ENCODE data around the gene CILP. TPM values are rescaled to one million over a fixed set of nuclear protein-coding genes. Genes with fewer than 3 reads are reported as not detected.

Gene CILP
- total RNA-seq, 4 donors from 2014 or later, result 7.8 to 209 (median 55.5) TPM

DNA sequence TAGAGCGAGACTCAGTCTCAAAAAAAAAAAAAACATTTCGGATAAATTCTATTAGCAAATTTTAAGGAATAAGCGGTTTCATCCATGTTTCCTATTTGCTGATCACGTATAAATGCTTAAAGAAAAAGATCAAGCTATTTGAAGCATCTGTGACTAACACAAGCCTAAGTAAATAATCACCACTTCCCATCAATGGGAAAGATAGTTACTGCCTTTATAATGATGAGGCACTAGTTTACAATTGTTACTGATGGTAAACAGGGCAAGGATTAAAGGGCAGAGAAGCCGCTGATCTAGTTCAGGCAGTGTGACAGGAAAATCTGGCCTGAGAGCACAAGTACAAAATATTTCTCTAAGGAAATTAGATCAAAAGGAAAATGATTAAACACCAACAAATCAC, 39.8 kb downstream of the CILP start:
- H3K9me3 ChIP-seq, result no peaks in the 10 kb centered on the region
- no peak overlapping the region for H3K4me3 ChIP-seq
- no peak for DNase-seq (ENCODE audit: low spot score in 2 of 2)
- no peaks in the 10 kb centered on the region for H3K27me3 ChIP-seq
- WGBS, 2 donors, result 92 to 94% methylated on average over 5 of the region's 5 CpGs
- peaks cover 0 to 6% (median 0%) of the 10 kb centered on the region in 4 donors for H3K4me1 ChIP-seq
- peaks cover 3 to 85% (median 13%) of the 10 kb centered on the region in 3 donors for H3K36me3 ChIP-seq
- TF ChIP-seq, protein P1, sequence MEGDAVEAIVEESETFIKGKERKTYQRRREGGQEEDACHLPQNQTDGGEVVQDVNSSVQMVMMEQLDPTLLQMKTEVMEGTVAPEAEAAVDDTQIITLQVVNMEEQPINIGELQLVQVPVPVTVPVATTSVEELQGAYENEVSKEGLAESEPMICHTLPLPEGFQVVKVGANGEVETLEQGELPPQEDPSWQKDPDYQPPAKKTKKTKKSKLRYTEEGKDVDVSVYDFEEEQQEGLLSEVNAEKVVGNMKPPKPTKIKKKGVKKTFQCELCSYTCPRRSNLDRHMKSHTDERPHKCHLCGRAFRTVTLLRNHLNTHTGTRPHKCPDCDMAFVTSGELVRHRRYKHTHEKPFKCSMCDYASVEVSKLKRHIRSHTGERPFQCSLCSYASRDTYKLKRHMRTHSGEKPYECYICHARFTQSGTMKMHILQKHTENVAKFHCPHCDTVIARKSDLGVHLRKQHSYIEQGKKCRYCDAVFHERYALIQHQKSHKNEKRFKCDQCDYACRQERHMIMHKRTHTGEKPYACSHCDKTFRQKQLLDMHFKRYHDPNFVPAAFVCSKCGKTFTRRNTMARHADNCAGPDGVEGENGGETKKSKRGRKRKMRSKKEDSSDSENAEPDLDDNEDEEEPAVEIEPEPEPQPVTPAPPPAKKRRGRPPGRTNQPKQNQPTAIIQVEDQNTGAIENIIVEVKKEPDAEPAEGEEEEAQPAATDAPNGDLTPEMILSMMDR (IDR thresholded peaks at IDR 0.05), result no peak
- TF ChIP-seq POLR2A (IDR thresholded peaks at IDR 0.05) (no peak), EP300 (IDR thresholded peaks at IDR 0.05) (no peak)
- H3K27ac ChIP-seq, result no peak overlapping the region

DNA sequence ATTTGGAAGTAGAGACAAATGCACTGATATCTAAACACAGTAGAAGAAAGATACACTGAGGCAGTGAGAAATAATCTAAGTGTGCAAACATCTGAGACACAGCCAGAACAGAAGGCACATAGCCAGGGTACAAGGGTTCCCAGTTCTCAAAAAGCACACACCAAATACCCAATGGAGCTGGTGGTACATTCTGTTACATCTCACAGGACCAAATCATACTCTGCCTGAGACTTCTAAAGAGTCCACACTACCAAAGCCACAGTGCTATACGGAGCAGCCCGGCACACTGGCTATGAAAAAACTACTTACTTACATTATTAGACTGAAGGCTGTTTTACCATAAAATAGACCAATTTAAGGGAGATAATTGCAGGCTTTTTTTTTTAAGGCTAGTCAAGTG, 45.4 kb downstream of the CILP start:
- Histone ChIP-seq H3K4me3 (no peak overlapping the region), H3K4me1 (peaks cover 0 to 42% (median 2%) of the 10 kb centered on the region in 4 donors), H3K27ac (no peak overlapping the region), H3K9me3 (no peaks in the 10 kb centered on the region), H3K36me3 (peaks cover 3 to 58% (median 13%) of the 10 kb centered on the region in 3 donors), H3K27me3 (no peaks in the 10 kb centered on the region)
- no peak for DNase-seq (ENCODE audit: low spot score in 2 of 2)
- no peak for TF ChIP-seq EP300 (IDR thresholded peaks at IDR 0.05)
- TF ChIP-seq POLR2A (IDR thresholded peaks at IDR 0.05), result no peak
- TF ChIP-seq, protein P1 (IDR thresholded peaks at IDR 0.05), result no peak
- WGBS, 2 donors, result 93 to 94% methylated on average over 2 of the region's 2 CpGs

DNA sequence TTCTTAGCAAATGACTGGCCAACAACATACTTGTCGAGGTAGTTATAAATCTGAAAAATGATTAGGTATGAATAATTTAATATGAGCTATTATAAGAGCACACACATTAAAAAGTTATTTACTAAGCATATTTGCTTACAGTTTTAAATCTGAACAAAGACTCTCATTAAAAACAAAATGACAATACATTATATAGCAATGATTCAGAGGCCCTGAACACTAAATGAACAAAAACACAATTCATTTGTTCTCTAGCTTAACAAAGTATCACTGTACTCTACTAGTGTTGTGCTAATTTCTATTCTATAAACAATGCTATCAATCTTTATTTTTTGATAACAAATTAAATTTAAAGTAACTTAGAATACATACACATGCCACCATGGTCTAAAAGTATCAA, 47.1 kb downstream of the CILP start:
- no peak for DNase-seq (ENCODE audit: low spot score in 2 of 2)
- peak overlapping the region in 3 of 4 donors; percentile 32 to 62 (median 36) for H3K27ac ChIP-seq
- peaks cover 0 to 41% (median 4%) of the 10 kb centered on the region in 3 donors for H3K36me3 ChIP-seq
- 49 to 59% methylated on average over 1 of the region's 1 CpG for WGBS, 2 donors
- H3K4me1 ChIP-seq, result peaks cover 0 to 42% (median 2%) of the 10 kb centered on the region in 4 donors
- H3K9me3 ChIP-seq, result no peaks in the 10 kb centered on the region
- no peak overlapping the region for H3K4me3 ChIP-seq
- TF ChIP-seq POLR2A (IDR thresholded peaks at IDR 0.05), result no peak
- TF ChIP-seq, protein P1 (IDR thresholded peaks at IDR 0.05), result no peak
- no peak for TF ChIP-seq EP300 (IDR thresholded peaks at IDR 0.05)
- no peaks in the 10 kb centered on the region for H3K27me3 ChIP-seq

DNA sequence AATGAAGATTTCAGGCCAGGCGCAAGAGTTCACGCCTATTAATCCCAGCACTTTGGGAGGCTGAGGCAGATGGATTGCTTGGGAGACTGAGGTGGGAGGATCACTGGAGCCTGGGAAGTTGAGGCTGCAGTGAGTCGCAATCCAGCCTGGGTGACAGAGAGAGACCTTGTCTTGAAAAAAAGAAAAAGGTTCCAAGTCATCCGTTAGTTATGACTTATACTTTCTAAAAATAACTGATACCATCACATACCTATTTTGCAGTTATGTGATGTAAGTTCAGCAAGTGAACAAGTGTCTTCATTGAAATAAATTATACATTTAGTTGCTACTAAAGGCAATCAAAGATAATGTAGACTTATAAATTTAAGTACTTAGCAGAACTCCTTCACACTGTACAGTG, 48.2 kb downstream of the CILP start:
- 82 to 84% methylated on average over 4 of the region's 4 CpGs for WGBS, 2 donors
- Histone ChIP-seq H3K9me3 (no peaks in the 10 kb centered on the region), H3K4me3 (no peak overlapping the region), H3K36me3 (peaks cover 0 to 42% (median 4%) of the 10 kb centered on the region in 3 donors), H3K27me3 (no peaks in the 10 kb centered on the region), H3K27ac (peak overlapping the region in 1 of 4 donors; percentile 41), H3K4me1 (peaks cover 0 to 42% (median 2%) of the 10 kb centered on the region in 4 donors)
- no peak for DNase-seq (ENCODE audit: low spot score in 2 of 2)
- TF ChIP-seq POLR2A (IDR thresholded peaks at IDR 0.05) (no peak), EP300 (IDR thresholded peaks at IDR 0.05) (no peak)
- TF ChIP-seq, protein P1 (IDR thresholded peaks at IDR 0.05), result no peak

DNA sequence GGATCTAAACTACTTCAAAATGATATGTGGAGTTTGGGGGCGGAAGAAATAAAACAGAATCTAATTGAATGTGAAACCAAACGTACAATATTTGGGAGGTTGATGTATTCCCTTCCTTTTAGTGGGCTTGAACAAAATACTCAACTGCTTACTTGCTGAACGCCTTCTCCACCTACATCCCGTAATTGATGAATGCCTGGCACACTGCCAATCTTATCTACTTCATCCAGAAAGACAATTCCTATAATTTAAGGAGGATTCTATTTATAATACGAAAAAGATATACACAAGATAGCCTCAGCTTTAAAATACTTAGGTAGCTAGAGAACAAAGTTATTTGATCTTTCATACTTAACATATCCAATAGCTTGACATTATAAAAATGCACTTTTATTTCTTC, 54.6 kb downstream of the CILP start:
- Histone ChIP-seq H3K9me3 (no peaks in the 10 kb centered on the region), H3K27me3 (no peaks in the 10 kb centered on the region), H3K27ac (no peak overlapping the region), H3K4me1 (peaks cover 0 to 2% (median 0%) of the 10 kb centered on the region in 4 donors), H3K36me3 (peaks cover 0 to 70% (median 17%) of the 10 kb centered on the region in 3 donors), H3K4me3 (no peak overlapping the region)
- DNase-seq (ENCODE audit: low spot score in 2 of 2), result no peak
- WGBS, 2 donors, result 51 to 56% methylated on average over 5 of the region's 5 CpGs
- TF ChIP-seq EP300 (IDR thresholded peaks at IDR 0.05) (no peak), POLR2A (IDR thresholded peaks at IDR 0.05) (no peak)
- TF ChIP-seq, protein P1 (IDR thresholded peaks at IDR 0.05), result no peak

All from tibial nerve (tissue), 4 donors.